Stimulated activated CD4-positive, alpha-beta T cell treated with anti-CD3 and anti-CD28 coated beads, Interleukin-1b, Interleukin-23, amount 100 ng/mL, for 48 hours (primary cell): ENCODE data around the gene PTPRC.

Experiments
- DNase-seq: peaks from one replicate; pipeline ENCODE4 v3.0.0-alpha.2; 2020

Gene PTPRC

GRCh38 chr1:198620951-198621824 lies 17.7 kb upstream of the PTPRC start:
- DNase-seq = peak; percentile 78

- no peak for DNase-seq
These were observed 16.8 kb upstream of the PTPRC start for GRCh38 chr1:198622001-198622400.

- DNase-seq = no peak
These were observed 14.8 kb upstream of the PTPRC start for GRCh38 chr1:198623752-198624647.

- DNase-seq = no peak
These were observed 14.2 kb upstream of the PTPRC start for GRCh38 chr1:198624648-198624980.

GRCh38 chr1:198627436-198628066 lies 11.3 kb upstream of the PTPRC start:
- DNase-seq = no peak

GRCh38 chr1:198628067-198628455 lies 10.8 kb upstream of the PTPRC start:
- no peak for DNase-seq

- no peak for DNase-seq
These were observed 9.2 kb upstream of the PTPRC start for GRCh38 chr1:198629610-198630009.

GRCh38 chr1:198630863-198631262 lies 8.0 kb upstream of the PTPRC start:
- DNase-seq = no peak

GRCh38 chr1:198631292-198631691 lies 7.5 kb upstream of the PTPRC start:
- DNase-seq = no peak

- no peak for DNase-seq
These were observed 6.8 kb upstream of the PTPRC start for GRCh38 chr1:198632007-198632406.

- no peak for DNase-seq
These were observed 5.1 kb upstream of the PTPRC start for GRCh38 chr1:198633675-198634121.

GRCh38 chr1:198635964-198636363 lies 2.9 kb upstream of the PTPRC start:
- DNase-seq = no peak

GRCh38 chr1:198636391-198636790 lies 2.4 kb upstream of the PTPRC start:
- no peak for DNase-seq

- no peak for DNase-seq
These were observed 1.7 kb upstream of the PTPRC start for GRCh38 chr1:198637157-198637556.

GRCh38 chr1:198637916-198638437 lies 863 bp upstream of the PTPRC start:
- no peak for DNase-seq

- DNase-seq = no peak
These were observed 399 bp upstream of the PTPRC start for GRCh38 chr1:198638441-198638840.

- DNase-seq = no peak
These were observed 867 bp downstream of the PTPRC start for GRCh38 chr1:198639671-198640143.

GRCh38 chr1:198640174-198640573 lies 1.3 kb downstream of the PTPRC start:
- DNase-seq = no peak

- DNase-seq = peak; percentile 39
These were observed 2.7 kb downstream of the PTPRC start for GRCh38 chr1:198641501-198641900.

- DNase-seq = no peak
These were observed 3.3 kb downstream of the PTPRC start for GRCh38 chr1:198641966-198642668.

- DNase-seq = no peak
These were observed 4.1 kb downstream of the PTPRC start for GRCh38 chr1:198642983-198643382.

- DNase-seq = no peak
These were observed 5.0 kb downstream of the PTPRC start for GRCh38 chr1:198643808-198644207.
